ENCODE measurements around the gene SOX6. TPM values are rescaled to one million over a fixed set of nuclear protein-coding genes. Genes with fewer than 3 reads are reported as not detected.
A peak's percentile ranks its signal among the peaks of the same experiment; 100 is the strongest.
"Not testable (repeated sequence)": the region's sequence is repeated elsewhere in the genome, so short reads cannot be mapped to it uniquely, and the experiment has no call there.

The SOX6 gene
- total RNA-seq, 1 donor from 2014 or later = 20.2 TPM

GRCh38 chr11:16034074-16034473 is 322.3 kb downstream of the SOX6 start:
- no peak for DNase-seq

GRCh38 chr11:16032974-16033373 is 323.4 kb downstream of the SOX6 start:
- no peak for DNase-seq

- DNase-seq = no peak
These were observed 325.1 kb downstream of the SOX6 start for GRCh38 chr11:16031210-16031609.

GRCh38 chr11:16030664-16031063 is 325.7 kb downstream of the SOX6 start:
- DNase-seq = no peak

DNA sequence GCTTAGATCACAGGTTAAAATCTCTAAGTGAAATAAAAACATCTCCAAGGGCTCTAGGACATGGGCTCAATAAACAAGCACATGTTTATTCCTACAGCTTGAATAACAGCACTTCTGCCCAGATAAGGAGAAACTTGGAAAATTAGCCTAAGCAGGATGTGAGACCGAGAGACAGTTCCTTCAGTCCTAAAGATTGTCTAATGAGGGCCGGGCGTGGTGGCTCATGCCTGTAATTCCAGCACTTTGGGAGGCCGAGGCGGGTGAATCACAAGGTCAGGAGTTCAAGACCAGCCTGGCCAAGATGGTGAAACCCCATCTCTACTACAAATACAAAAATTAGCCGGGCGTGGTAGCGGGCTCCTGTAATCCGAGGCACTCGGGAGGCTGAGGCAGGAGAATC is 327.2 kb downstream of the SOX6 start:
- not testable (repeated sequence) for DNase-seq

- DNase-seq = no peak
These were observed 327.9 kb downstream of the SOX6 start for GRCh38 chr11:16028419-16028818.

DNA sequence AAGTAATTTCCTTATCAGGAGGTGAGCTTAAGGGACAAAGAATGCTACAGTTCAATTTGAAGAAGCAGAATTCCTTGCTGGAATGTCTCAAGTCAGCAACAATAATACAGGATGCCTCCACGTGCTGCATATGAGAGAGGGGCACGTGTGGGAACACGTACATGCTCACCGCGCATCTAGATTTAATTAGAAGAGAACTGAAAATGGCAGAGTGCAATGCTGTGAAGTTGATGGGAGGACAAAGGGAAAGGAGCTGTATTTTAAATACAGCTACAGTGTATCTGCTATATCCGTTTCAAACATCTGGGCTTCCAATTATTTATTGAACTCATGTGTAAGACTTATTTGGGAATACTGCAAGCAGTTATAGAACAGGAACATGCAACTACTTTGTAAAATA is 328.7 kb downstream of the SOX6 start:
- peak; percentile 22 for DNase-seq

DNA sequence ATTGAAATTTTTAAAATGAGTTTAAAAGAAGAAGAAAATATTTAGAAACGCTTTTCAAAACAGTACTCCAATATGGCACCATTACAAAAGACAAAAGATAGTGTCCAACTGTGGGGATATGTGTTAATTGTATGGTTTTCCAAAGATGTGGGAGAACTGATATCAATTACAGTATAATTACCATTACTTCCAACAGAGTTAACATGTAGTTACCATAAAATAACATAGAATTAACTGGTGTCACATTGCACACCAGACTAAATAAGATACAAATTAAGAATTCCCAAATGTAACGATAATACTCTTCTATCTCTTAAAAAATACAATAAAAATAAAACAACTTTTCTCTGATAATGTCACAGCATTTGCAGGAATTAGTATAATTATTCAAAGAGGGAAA is 329.5 kb downstream of the SOX6 start:
- no peak for DNase-seq

GRCh38 chr11:16018931-16019330 is 337.4 kb downstream of the SOX6 start:
- no peak for DNase-seq

- DNase-seq = peak; percentile 40
These were observed 339.9 kb downstream of the SOX6 start for GRCh38 chr11:16016468-16016829.

DNA sequence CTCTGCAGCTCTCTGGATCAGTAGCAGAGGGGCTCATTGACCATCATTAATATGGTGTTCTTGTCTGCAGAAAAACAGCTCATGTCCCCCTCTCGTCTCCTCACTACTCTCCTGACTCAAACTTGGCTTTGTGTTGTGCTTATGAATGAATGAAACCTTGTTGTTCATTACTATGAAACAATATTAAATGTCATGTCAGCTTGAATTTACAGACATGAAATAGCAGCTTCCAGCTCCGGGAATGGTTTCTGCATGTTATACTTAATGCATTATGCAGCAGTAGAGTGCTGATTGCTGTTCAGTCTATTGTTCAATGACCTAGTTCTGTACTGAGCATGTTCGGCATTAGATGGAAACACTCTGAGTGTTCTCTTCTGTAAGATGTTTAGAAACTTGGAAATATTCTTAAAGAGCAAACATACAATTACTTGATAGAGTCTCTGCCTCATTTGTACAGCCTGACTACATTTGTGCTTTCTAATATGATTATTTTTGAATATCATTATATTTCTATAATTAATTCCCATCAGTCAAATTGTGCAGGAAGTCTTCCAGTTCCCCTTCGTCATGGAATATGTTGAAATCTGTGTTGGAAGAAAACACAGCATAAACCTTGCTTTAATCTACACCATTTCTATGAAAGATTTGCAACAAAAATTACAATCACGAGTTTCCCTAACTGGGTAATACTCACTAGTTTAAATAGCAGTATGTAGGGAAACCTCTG is 340.4 kb downstream of the SOX6 start:
- no peak for DNase-seq

- DNase-seq = no peak
These were observed 342.6 kb downstream of the SOX6 start for GRCh38 chr11:16013649-16014275.

DNA sequence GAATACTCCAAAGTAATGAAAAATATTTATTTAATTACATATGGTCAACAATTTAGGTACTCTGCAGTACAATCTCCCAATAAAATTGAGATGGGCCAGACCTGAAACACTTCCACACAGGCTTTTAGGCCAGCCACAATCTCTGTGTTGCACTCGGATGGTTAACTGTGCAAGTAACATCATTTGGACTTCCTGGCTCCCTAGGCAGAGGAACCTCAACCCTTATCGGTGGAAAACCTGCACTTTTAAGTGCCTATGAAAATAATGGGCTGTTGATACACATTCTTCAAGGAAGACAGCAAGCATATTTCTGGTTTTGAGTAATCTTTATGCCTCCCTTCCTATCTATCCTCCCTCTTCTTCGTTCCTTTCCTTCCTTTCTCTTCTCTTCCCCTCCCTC is 343.1 kb downstream of the SOX6 start:
- DNase-seq = no peak

GRCh38 chr11:16012125-16012751 is 344.1 kb downstream of the SOX6 start:
- DNase-seq = no peak

- no peak for DNase-seq
These were observed 344.9 kb downstream of the SOX6 start for GRCh38 chr11:16011396-16011795.

DNA sequence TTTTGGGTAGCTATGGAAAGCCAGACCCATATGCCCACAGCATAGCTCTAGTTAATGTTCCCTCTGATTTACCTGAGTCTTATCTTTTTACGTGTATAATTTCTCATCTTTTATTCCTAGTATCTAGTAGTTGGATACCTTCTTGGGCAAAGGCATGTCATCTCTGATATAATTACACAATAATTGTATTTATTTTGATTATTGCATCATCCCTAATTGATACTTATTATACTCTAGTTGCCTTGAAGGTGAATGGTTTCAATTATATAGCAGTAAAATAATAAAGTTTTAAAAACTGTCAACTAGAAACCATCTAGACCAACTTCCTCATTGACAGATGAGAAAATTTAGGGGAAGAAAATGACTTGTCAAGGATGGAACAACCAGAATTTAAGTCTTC is 347.3 kb downstream of the SOX6 start:
- DNase-seq = no peak

DNA sequence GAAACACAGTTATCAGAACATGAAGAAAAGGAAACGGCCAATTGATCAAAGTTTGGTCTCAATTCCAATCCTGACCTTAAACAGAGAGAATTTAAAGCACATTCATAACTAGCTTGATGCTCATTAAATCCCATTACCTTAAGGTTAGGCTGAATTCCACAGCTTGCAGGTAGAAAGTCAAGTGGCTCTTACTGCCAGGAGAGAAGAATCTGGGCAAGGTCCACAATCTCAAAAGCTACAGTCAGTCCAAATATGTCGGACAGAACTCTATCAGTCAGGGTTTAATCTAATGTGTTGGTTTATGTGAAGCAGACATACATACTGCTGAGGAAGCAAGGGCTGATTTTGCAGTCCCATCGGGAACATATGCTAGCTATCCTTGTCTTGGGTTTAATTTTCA is 348.8 kb downstream of the SOX6 start:
- no peak for DNase-seq

- DNase-seq = no peak
These were observed 353.4 kb downstream of the SOX6 start for GRCh38 chr11:16002942-16003341.

- peak; percentile 64 for DNase-seq
These were observed 354.4 kb downstream of the SOX6 start for GRCh38 chr11:16001899-16002426.

- DNase-seq = no peak
These were observed 355.2 kb downstream of the SOX6 start for GRCh38 chr11:16001044-16001568.

- no peak for DNase-seq
These were observed 356.3 kb downstream of the SOX6 start for GRCh38 chr11:16000065-16000464.

DNA sequence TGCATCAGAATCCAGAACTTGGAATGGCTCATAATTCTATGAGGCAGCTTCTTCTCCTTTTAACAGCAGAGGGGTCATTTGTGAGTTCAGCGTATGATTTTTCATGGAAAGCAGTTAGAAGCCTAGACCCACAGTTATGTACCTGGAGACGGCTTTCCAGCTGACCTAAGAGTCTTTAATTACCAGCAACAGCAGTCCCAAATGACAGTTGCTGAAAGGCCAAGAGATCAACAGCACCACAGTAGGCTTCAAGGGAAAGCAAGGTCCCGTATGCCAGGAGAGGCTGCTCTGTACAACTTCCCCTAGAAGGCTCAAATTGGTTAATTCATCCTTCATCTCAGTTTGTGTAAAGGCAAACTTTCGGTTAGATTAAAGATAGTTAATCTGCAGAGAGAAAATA is 363.0 kb downstream of the SOX6 start:
- DNase-seq = no peak

GRCh38 chr11:15991215-15991614 is 365.1 kb downstream of the SOX6 start:
- no peak for DNase-seq
